HEK293 (cell line): ENCODE measurements around the gene HTRA1.

Experiments
- CTCF ChIA-PET: fragments of 350-600 bp; formaldehyde crosslinking; extraction: SDS; loops from one replicate; lab custom pipeline; 2021; ENCODE audit warnings: antibody characterized with exemption; lab: Yijun Ruan, JAX
- POLR2A ChIA-PET: fragments of 300-600 bp; formaldehyde crosslinking; extraction: SDS; loops from one replicate; lab custom pipeline; 2020; ENCODE audit warnings: antibody characterized with exemption, inconsistent platforms; lab: Yijun Ruan, JAX
- H3K27ac ChIP-seq: fragments of 200-500 bp; sonication (Bioruptor generic); 2 replicates; pipeline ENCODE4 v1.5.1; 2014; ENCODE audit warnings: low read depth, low read length, control low read depth, inconsistent platforms; ENCODE audit errors: extremely low read depth
- H3K36me3 ChIP-seq, 2 experiments: fragments of 200-500 bp in 1 of 2; sonication (Bioruptor generic) in 1 of 2; 1 replicate in 1 of 2; 2 replicates in 1 of 2; pipeline ENCODE4 v1.5.1; 2014 to 2017; ENCODE audit warnings: inconsistent platforms in 2 of 2, low read length in 2 of 2; ENCODE audit not compliant: control insufficient read depth in 2 of 2, insufficient read depth in 1 of 2
- H3K4me1 ChIP-seq: fragments of 200-500 bp; sonication (Bioruptor generic); 2 replicates; pipeline ENCODE4 v1.5.1; 2014; ENCODE audit warnings: mild to moderate bottlenecking, low read length, inconsistent platforms; ENCODE audit not compliant: control insufficient read depth, insufficient read depth
- H3K4me3 ChIP-seq: 2 replicates; pipeline ENCODE4 v1.5.1; 2011; ENCODE audit warnings: low read depth, mild to moderate bottlenecking, control low read depth, low read length, moderate library complexity
- H3K9me3 ChIP-seq: fragments of 200-500 bp; sonication (Bioruptor generic); 2 replicates; pipeline ENCODE4 v1.5.1; 2014; ENCODE audit warnings: low read depth, low read length, inconsistent platforms; ENCODE audit not compliant: control insufficient read depth, insufficient read depth
- CTCF ChIP-seq: fragments of 450-650 bp; formaldehyde crosslinking; IDR thresholded peaks from 2 replicates; pipeline ENCODE4 v1.5.1; 2016; ENCODE audit warnings: missing biosample characterization, missing genetic modification characterization
- HOXC10 ChIP-seq: sonication (generic); formaldehyde crosslinking; IDR thresholded peaks from 2 replicates; pipeline ENCODE4 v1.8.1; 2023; ENCODE audit warnings: mild to moderate bottlenecking, missing genetic modification reagents
- MYNN ChIP-seq: fragments of 450-650 bp; formaldehyde crosslinking; IDR thresholded peaks from 2 replicates; pipeline ENCODE4 v1.5.1; 2016; ENCODE audit warnings: missing biosample characterization, missing genetic modification characterization, borderline replicate concordance
- PRDM1 ChIP-seq: fragments of 450-650 bp; formaldehyde crosslinking; IDR thresholded peaks from 2 replicates; pipeline ENCODE4; 2016; ENCODE audit warnings: missing biosample characterization, missing genetic modification characterization
- RBAK ChIP-seq: fragments of 450-650 bp; formaldehyde crosslinking; IDR thresholded peaks from 2 replicates; pipeline ENCODE4 v1.5.1; 2016; ENCODE audit warnings: missing biosample characterization, missing genetic modification characterization
- SALL2 ChIP-seq: fragments of 450-650 bp; formaldehyde crosslinking; IDR thresholded peaks from 2 replicates; pipeline ENCODE4 v1.5.0; 2017; ENCODE audit warnings: missing biosample characterization, mild to moderate bottlenecking, missing genetic modification characterization, borderline replicate concordance
- SP7 ChIP-seq: fragments of 450-650 bp; formaldehyde crosslinking; IDR thresholded peaks from 2 replicates; pipeline ENCODE4 v1.5.1; 2016; ENCODE audit warnings: missing biosample characterization, missing genetic modification characterization
- ZBTB21 ChIP-seq: fragments of 450-650 bp; formaldehyde crosslinking; IDR thresholded peaks from 2 replicates; pipeline ENCODE4 v1.5.1; 2017; ENCODE audit warnings: missing biosample characterization, missing genetic modification characterization
- ZFHX2 ChIP-seq: fragments of 450-650 bp; formaldehyde crosslinking; conservative IDR thresholded peaks from 2 replicates; pipeline ENCODE4 v1.5.1; 2016; ENCODE audit warnings: missing biosample characterization, missing genetic modification characterization
- ZNF112 ChIP-seq: fragments of 450-650 bp; formaldehyde crosslinking; IDR thresholded peaks from 2 replicates; pipeline ENCODE4 v1.5.0; 2017; ENCODE audit warnings: missing biosample characterization, missing genetic modification characterization
- ZNF140 ChIP-seq: fragments of 450-650 bp; formaldehyde crosslinking; IDR thresholded peaks from 2 replicates; pipeline ENCODE4 v1.5.1; 2016; ENCODE audit warnings: missing biosample characterization, missing genetic modification characterization
- ZNF175 ChIP-seq: fragments of 450-650 bp; formaldehyde crosslinking; IDR thresholded peaks from 2 replicates; pipeline ENCODE4 v1.5.1; 2016; ENCODE audit warnings: missing biosample characterization, missing genetic modification characterization
- ZNF19 ChIP-seq: fragments of 450-650 bp; formaldehyde crosslinking; IDR thresholded peaks from 2 replicates; pipeline ENCODE4; 2016; ENCODE audit warnings: missing biosample characterization, missing genetic modification characterization, low read depth
- ZNF280D ChIP-seq: fragments of 450-650 bp; formaldehyde crosslinking; IDR thresholded peaks from 2 replicates; pipeline ENCODE4 v1.5.1; 2016; ENCODE audit warnings: missing biosample characterization, missing genetic modification characterization
- ZNF391 ChIP-seq: fragments of 450-650 bp; formaldehyde crosslinking; IDR thresholded peaks from 2 replicates; pipeline ENCODE4 v1.5.1; 2016; ENCODE audit warnings: low read depth, missing biosample characterization, missing genetic modification characterization, borderline replicate concordance
- ZNF48 ChIP-seq: fragments of 450-650 bp; formaldehyde crosslinking; IDR thresholded peaks from 2 replicates; pipeline ENCODE4 v1.5.1; 2016; ENCODE audit warnings: missing biosample characterization, missing genetic modification characterization
- ZNF529 ChIP-seq: fragments of 450-650 bp; formaldehyde crosslinking; IDR thresholded peaks from 2 replicates; pipeline ENCODE4 v1.5.1; 2017; ENCODE audit warnings: missing genetic modification characterization, missing biosample characterization; ENCODE audit not compliant: insufficient replicate concordance
- ZNF571 ChIP-seq: fragments of 450-650 bp; formaldehyde crosslinking; IDR thresholded peaks from 2 replicates; pipeline ENCODE4 v1.5.0; 2017; ENCODE audit warnings: missing biosample characterization, missing genetic modification characterization
- ZNF621 ChIP-seq: fragments of 450-650 bp; formaldehyde crosslinking; IDR thresholded peaks from 2 replicates; pipeline ENCODE4 v1.5.1; 2017; ENCODE audit warnings: missing biosample characterization, missing genetic modification characterization
- ZNF692 ChIP-seq: fragments of 450-650 bp; formaldehyde crosslinking; IDR thresholded peaks from 2 replicates; pipeline ENCODE4 v1.5.1; 2016; ENCODE audit warnings: missing biosample characterization, missing genetic modification characterization
- ZSCAN16 ChIP-seq: fragments of 450-650 bp; formaldehyde crosslinking; IDR thresholded peaks from 2 replicates; pipeline ENCODE4 v1.5.1; 2016; ENCODE audit warnings: missing biosample characterization, missing genetic modification characterization
- TF ChIP-seq, protein P1 (sequence below): fragments of 450-650 bp; formaldehyde crosslinking; IDR thresholded peaks from 2 replicates; pipeline ENCODE4 v1.5.1; 2017; ENCODE audit warnings: missing biosample characterization, missing genetic modification characterization
- TF ChIP-seq, protein P2 (sequence below): fragments of 450-650 bp; formaldehyde crosslinking; IDR thresholded peaks from 2 replicates; pipeline ENCODE4 v1.5.1; 2017; ENCODE audit warnings: missing biosample characterization, missing genetic modification characterization
- TF ChIP-seq, protein P3 (sequence below): fragments of 450-650 bp; formaldehyde crosslinking; IDR thresholded peaks from 2 replicates; pipeline ENCODE4 v1.5.1; 2016; ENCODE audit warnings: missing biosample characterization, missing genetic modification characterization

The HTRA1 gene

GRCh38 chr10:122526892-122527291 is 65.5 kb downstream of the HTRA1 start:
- CTCF ChIA-PET: no interaction called here
- POLR2A ChIA-PET: no interaction called here
- H3K4me1 ChIP-seq: no peaks in the 10 kb centered on the region

DNA sequence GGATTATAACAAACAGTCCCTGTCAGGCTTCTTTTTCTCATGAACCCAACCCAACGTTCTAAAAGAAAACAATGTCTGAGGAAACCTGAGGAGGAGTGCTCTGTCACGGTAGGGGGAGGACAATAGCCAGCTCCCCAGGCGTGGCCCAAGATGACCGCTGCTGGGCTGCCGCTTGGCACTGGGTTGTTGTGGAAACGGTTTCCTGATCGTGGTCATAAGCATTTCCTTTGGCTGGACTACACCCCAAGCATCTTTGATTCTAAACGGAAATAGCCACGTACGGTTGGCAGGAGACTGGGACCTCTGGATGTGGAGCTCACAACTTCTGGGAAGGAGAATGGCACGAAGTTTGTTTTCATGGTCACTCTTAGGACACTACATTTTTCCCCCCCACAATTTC is 68.8 kb downstream of the HTRA1 start:
- H3K4me3 ChIP-seq: no peak overlapping the region
- ChIA-PET CTCF (interaction anchor here (0.7 to 1.2 kb wide), 2 partner anchors 36 to 191 kb away, joined by 3 to 6 read pairs; no protein-coding TSS in a partner anchor), POLR2A (no interaction called here)

More at GRCh38 chr10:122526892-122527291, 65.5 kb downstream of the HTRA1 start:
- Histone ChIP-seq H3K36me3 (no peaks in the 10 kb centered on the region), H3K4me3 (no peak overlapping the region), H3K9me3 (no peaks in the 10 kb centered on the region)
- TF ChIP-seq, protein P1, sequence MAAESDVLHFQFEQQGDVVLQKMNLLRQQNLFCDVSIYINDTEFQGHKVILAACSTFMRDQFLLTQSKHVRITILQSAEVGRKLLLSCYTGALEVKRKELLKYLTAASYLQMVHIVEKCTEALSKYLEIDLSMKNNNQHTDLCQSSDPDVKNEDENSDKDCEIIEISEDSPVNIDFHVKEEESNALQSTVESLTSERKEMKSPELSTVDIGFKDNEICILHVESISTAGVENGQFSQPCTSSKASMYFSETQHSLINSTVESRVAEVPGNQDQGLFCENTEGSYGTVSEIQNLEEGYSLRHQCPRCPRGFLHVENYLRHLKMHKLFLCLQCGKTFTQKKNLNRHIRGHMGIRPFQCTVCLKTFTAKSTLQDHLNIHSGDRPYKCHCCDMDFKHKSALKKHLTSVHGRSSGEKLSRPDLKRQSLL (tag by site-specific recombination): no peak
- TF ChIP-seq ZNF571 (tag by site-specific recombination) (no peak), ZNF280D (no peak)
- TF ChIP-seq, all 188 proteins: peak for 0
- no peak overlapping the region for H3K27ac ChIP-seq

GRCh38 chr10:122531261-122531660 is 69.9 kb downstream of the HTRA1 start:
- CTCF ChIA-PET: interaction anchor here (0.6 kb wide), 1 partner anchor 118 kb away, joined by 3 read pairs; no protein-coding TSS in a partner anchor
- no peak for TF ChIP-seq CTCF (tag by site-specific recombination)
- TF ChIP-seq ZSCAN16 (tag by site-specific recombination): no peak
- TF ChIP-seq, protein P2, sequence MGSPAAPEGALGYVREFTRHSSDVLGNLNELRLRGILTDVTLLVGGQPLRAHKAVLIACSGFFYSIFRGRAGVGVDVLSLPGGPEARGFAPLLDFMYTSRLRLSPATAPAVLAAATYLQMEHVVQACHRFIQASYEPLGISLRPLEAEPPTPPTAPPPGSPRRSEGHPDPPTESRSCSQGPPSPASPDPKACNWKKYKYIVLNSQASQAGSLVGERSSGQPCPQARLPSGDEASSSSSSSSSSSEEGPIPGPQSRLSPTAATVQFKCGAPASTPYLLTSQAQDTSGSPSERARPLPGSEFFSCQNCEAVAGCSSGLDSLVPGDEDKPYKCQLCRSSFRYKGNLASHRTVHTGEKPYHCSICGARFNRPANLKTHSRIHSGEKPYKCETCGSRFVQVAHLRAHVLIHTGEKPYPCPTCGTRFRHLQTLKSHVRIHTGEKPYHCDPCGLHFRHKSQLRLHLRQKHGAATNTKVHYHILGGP (tag by site-specific recombination): no peak
- no peak for TF ChIP-seq ZNF175 (tag by site-specific recombination)
- no peak for TF ChIP-seq ZNF19 (tag by site-specific recombination)
- no peak for TF ChIP-seq ZBTB21 (tag by site-specific recombination)
- no peak for TF ChIP-seq SP7 (tag by site-specific recombination)
- TF ChIP-seq RBAK: no peak
- no peak for TF ChIP-seq ZFHX2
- TF ChIP-seq ZNF112 (tag by site-specific recombination): no peak
- TF ChIP-seq MYNN: no peak
- TF ChIP-seq ZNF140 (tag by site-specific recombination): no peak

More for the DNA sequence above, 68.8 kb downstream of the HTRA1 start:
- Histone ChIP-seq H3K9me3 (no peaks in the 10 kb centered on the region), H3K4me1 (no peaks in the 10 kb centered on the region), H3K27ac (no peak overlapping the region), H3K36me3 (no peaks in the 10 kb centered on the region)
- TF ChIP-seq ZNF529 (tag by site-specific recombination) (no peak), PRDM1 (tag by site-specific recombination) (no peak), ZNF48 (tag by site-specific recombination) (no peak), ZNF621 (no peak), ZNF692 (tag by site-specific recombination) (no peak), ZNF391 (no peak), HOXC10 (CRISPR knock-in tag) (no peak), SALL2 (no peak)
- TF ChIP-seq, protein P3, sequence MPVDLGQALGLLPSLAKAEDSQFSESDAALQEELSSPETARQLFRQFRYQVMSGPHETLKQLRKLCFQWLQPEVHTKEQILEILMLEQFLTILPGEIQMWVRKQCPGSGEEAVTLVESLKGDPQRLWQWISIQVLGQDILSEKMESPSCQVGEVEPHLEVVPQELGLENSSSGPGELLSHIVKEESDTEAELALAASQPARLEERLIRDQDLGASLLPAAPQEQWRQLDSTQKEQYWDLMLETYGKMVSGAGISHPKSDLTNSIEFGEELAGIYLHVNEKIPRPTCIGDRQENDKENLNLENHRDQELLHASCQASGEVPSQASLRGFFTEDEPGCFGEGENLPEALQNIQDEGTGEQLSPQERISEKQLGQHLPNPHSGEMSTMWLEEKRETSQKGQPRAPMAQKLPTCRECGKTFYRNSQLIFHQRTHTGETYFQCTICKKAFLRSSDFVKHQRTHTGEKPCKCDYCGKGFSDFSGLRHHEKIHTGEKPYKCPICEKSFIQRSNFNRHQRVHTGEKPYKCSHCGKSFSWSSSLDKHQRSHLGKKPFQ (tag by site-specific recombination): no peak

More at GRCh38 chr10:122531261-122531660, 69.9 kb downstream of the HTRA1 start:
- H3K4me3 ChIP-seq: no peak overlapping the region
- H3K9me3 ChIP-seq: no peaks in the 10 kb centered on the region
- POLR2A ChIA-PET: no interaction called here
- H3K36me3 ChIP-seq: no peaks in the 10 kb centered on the region
- no peak overlapping the region for H3K27ac ChIP-seq
- H3K4me1 ChIP-seq: no peaks in the 10 kb centered on the region
